ENCODE results near the gene UGGT2.
"Not testable (repeated sequence)": the region's sequence is repeated elsewhere in the genome, so short reads cannot be mapped to it uniquely, and the experiment has no call there.

The UGGT2 gene

DNA sequence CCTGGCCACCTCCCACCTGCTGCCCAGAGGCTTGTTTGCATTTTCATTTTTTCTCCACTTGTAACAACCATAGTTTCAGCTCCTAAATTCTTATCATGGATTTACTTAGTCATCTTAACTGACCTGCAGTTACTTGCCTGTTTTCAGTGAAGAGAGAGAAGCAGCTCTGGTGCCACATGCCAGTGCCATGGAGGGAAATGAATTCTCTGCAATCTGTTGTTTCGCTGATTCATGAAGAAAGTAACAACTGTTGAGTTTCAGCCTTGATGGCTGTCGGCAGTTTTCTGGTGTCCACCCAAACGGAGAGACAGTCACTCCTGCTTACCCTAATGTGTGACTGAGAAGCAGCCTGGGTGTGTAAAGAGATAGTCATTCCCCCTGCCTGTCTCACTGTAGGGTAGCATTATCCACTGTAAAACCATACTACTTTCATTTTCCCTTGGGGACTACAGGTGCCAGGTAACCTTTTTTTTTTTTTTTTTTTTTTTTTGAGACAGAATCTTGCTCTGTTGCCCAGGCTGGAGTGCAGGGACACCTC is 260.1 kb downstream of the UGGT2 start:
- DNase-seq (ENCODE audit: low spot score) = no peak

DNA sequence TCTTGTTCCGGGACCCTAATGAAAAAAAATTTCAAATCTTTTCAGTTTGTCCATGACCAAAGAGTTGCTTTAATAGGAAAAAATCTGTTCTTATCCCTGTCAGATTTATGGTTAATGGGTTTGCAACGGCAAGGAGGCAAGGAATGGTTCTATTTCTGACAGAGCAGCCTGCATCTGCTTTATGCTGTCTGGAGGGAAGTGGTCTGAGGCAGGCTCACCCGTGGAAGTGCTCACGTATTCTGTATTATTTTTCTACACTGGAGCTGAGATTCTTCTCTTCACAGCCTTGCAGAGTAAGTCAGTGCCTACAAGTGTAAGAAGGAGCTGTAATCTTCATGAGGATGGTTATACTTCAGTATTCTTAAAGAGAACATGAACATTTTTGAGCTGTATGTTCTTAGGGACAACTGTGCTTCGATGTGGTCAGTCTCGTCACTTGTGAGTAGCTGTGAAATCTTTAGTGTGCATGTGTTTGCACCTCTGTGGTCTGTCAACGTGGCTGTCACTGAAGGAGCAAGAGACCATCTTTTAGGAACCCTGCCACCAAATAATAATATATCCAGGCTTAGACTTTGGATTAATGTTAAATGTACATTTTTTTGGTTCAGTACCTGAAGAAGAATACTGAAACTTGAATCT is 262.0 kb downstream of the UGGT2 start:
- no peak for DNase-seq (ENCODE audit: low spot score)

DNA sequence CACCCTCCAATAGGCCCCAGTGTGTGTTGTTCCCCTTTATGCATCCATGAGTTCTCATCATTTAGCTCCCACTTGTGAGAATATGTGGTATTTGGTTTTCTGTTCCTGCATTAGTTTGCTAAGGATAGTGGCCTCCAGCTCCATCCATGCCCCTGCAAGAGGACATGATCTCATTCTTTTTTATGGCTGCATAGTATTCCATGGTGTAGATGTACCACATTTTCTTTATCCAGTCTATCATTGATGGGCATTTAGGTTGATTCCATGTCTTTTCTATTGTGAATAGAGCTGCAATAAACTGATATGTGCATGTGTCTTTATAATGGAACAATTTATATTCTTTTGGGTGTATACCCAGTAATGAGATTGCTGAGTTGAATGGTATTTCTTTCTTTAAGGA is 263.9 kb downstream of the UGGT2 start:
- DNase-seq (ENCODE audit: low spot score) = not testable (repeated sequence)

DNA sequence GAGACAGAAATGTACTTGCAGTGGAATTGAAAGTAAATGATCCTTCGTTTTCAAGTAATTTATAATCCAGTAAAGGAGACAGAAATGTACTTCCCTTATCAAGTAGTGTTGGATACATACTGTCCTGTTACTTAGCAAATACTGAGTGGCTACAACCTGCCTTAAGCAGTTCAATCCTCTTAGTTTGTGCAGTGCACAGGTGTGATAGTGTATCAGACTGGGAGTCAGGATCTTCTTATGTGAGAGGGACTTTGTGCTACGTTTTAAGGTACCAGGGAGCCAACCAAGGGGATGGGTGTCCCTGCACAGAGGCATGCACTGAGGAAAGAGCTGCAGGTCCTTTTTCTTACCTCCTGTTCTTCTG is 265.1 kb downstream of the UGGT2 start:
- DNase-seq (ENCODE audit: low spot score) = no peak

DNA sequence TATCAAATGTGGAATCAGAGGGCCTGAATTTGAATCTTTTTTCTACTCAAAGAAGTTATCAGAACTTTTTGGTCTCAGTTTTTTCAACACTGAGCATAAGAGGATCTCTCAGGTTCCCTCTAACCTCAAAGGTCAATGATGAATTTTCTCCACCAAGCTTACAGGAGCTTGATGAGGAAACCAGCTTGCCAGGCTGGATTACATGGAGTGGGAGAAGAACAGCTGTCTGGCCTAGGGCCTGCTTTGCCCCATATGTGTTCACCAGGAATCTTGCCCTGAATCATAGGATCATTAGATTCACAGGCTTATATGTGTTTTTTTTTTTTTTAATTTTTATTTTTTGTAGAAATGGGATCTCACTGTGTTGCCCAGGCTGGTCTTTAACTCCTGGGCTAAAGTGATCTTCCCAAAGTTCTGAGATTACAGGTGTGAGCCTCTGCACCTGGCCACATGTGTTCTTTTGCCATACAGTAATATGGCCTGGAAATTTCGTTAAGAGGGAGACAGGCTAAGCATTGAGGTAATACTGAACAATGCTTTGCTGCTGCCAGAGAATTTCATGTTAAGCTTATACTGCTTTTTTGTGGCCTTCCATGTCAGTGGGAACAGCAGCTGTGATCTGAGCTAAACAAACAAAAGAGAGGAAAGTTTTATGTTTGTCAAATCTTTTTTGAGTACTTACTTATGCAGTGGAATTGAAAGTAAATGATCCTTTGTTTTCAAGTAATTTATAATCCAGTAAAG is 265.7 kb downstream of the UGGT2 start:
- no peak for DNase-seq (ENCODE audit: low spot score)

DNA sequence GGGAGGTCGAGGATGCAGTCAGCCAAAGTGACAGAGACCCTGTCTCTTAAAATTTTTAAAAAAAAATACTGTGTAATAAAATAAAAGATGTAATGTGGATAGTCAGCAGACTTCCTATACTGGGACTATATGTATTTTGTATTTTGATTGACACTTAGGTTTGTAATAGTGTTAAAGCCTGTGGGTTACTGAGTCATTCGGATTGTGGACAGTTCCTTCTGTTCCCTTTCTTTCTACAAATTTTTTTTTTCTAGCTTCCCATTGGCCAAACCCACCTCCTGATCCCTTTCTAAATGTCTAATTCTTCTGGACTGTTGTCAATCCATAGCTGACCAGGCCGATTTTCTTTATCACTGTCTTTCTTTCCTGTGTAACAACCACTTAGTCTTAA is 268.3 kb downstream of the UGGT2 start:
- DNase-seq (ENCODE audit: low spot score) = peak; percentile 26

DNA sequence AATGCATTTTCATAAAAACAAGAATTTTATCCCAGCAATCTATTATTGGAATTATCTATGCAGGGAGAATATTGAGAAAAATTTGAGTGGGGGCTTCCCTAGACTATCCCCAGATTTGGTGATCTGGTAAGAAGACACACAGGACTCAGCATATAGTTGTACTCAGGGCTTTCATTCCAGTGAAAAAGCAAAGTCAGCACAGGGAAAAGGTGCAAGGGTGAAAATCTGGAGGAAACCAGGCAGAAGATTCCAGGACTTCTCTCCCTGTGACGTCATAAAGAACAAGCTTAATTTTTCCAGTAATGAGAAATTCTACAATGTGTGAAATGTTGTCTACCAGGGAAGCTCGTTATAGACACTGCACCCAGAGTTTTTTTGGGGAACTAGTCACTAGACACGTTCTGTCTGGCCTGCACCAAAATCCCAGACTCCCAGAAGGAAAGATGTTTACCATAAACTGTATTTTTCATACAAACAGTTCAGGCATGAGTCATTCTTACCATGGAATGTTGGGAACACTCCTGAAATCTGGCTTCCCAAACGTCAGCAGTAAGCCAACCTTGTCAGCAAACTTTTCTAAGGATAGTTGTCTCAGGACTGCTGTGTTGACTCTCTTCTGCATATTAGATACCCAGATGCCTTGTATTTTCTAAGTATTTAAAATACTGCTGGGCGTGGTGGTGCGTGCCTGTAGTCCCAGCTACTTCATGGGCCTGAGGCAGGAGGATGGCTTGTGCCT is 268.9 kb downstream of the UGGT2 start:
- peak; percentile 72 for DNase-seq (ENCODE audit: low spot score)

DNA sequence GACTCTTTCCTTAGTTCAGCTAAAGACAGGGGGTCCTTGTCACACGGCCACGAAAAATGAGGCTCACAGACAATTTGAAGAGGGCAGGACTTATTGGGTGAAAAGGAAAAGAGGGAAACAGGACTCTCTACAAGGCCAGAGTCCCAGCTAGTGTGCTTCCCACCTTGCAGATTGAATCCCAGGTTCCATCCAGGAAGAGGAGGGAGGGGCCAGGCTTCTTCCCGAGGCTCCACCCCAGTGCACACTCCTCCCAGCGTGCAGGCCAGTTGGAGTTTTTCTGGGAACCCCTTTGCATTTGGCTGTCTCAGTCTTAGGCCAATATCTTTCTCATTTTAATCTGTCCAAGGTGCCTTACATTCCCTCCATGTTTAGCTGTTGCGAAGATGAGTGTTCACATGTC is 269.5 kb downstream of the UGGT2 start:
- no peak for DNase-seq (ENCODE audit: low spot score)

DNA sequence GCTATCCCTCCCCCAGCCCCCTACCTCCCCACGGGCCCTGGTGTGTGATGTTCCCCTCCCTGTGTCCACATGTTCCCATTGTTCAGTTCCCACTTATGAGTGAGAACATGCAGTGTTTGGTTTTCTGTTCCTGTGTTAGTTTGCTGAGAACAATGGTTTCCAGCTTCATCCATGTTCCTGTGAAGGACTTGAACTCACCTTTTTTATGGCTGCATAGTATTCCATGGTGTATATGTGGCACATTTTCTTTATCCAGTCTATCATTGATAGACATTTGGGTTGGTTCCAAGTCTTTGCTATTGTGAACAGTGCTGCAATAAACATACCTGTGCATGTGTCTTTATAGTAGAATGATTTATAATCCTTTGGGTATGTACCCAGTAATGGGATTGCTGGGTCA is 271.3 kb downstream of the UGGT2 start:
- DNase-seq (ENCODE audit: low spot score) = not testable (repeated sequence)

DNA sequence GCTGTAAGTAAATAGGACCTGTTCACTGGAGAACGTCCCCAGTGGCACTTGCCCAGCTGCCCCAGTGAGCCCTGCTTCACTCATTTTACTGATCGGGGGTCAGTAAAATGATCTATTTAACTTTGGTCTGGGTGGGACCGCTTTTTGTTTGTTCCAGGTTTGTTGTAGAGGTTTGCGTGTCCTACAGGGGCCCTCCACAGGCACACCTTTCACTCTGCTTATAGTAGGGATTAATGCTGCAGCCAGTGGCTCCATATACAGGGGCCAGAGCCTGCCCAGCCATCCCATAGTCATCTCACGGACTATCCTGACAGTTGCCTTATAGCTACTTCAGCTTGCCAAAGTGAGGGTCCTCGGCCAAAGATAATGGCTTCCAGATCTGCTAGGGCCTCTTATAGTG is 272.2 kb downstream of the UGGT2 start:
- DNase-seq (ENCODE audit: low spot score) = no peak

DNA sequence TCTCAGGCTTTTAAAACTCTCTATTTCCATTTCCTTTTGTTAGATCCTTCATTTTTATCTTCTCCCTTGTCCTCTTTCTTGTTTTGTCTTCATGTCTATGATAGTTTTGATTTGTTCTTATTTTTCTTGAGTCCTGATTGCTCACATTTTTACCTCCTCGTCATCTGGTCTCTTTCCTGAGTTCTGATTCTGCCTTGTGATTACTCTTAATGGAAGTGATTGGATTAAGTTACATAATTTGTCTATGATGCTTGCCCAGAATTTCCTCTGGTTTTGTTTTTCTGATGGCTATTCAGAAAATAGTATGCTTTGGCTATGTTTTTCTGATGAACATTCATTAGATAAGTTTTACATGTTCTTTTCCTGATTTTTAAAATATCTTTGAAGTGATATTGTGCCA is 273.7 kb downstream of the UGGT2 start:
- no peak for DNase-seq (ENCODE audit: low spot score)

DNA sequence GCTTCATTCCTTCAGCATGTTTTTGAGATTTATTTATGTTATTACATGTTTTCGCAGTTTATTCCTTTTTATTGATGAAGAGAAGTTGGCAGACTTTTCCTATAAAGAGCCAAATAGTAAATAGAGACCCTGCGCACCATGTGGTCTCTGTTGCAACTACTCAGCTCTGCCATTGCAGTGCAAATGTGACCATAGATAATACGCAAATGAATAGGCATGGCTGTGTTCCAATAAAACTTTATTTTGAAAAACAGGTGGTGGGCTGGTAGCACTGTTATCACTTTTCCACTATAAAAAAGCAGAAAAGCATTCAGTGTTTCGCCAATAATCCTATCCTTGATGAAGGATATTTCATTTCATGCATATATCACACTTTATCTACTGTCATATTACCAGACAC is 281.3 kb downstream of the UGGT2 start:
- no peak for DNase-seq (ENCODE audit: low spot score)

DNA sequence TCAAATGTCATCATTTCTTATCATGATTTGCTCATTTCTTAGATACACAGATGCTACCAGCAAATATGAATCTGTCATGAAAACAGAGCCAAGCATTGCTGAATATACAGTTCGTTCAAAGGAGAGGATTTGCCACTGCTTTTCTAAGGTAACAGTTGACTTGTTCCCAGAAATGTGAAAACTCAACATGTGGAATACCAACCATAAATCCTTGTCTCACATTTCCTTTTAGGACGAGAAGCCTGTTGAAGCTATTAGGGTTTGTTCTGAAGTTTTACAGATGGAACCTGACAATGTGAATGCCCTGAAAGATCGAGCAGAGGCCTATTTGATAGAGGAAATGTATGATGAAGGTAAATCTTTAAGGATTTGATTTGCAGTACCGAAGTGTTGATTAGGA is 289.6 kb downstream of the UGGT2 start:
- DNase-seq (ENCODE audit: low spot score) = no peak

DNA sequence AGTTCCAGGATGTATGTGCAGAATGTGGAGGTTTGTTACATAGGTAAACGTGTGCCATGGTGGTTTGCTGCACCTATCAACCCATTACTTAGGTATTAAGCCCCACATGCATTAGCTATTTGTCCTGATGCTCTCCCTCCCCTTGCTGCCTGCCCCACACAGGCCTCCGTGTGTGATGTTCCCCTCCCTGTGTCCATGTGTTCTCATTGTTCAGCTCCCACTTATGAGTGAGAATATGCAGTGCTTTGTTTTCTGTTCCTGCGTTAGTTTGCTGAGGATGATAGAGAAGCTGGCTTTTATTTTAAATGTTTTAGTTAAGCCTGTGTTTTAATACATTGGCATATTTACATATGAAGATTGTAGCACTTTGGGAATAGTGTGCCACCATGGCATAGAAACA is 290.6 kb downstream of the UGGT2 start:
- not testable (repeated sequence) for DNase-seq (ENCODE audit: low spot score)

DNA sequence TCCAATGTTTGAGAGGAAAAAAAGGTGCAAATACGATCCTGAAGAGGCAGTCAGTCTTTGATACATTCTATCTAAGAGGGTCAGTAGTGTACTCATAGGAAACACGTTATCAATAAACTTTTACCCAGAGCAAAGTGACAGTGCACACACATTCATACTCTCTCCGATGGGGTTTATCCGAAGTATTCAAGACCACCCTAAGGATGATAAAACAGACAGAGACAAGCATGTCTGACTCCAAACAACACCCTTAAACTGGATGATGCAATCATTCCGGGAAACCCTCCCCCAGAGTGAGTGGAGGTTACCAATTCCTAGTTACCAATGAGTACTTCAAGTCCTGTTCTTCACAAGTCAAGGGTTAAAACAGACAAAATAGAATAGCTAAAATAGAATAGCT is 297.1 kb downstream of the UGGT2 start:
- no peak for DNase-seq (ENCODE audit: low spot score)

DNA sequence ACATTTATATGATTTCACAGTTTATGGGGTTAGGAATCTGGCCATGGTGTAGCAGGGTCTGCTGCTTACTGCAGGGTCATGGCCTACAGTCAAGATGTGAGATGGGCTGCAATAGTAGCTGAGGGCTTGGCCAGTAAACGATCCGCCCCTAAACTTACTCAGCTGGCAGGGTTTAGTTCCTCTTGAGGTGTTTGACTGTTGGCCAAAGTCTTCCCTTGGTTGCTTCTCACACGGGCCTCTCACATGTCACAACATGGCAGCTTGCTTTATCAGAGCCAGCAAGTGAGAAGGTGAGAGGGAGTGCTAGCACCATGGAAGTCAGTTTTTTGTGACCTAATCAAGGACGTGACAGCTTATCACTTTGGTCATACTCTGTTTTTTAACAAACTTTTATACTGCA is 299.1 kb downstream of the UGGT2 start:
- DNase-seq (ENCODE audit: low spot score) = no peak

DNA sequence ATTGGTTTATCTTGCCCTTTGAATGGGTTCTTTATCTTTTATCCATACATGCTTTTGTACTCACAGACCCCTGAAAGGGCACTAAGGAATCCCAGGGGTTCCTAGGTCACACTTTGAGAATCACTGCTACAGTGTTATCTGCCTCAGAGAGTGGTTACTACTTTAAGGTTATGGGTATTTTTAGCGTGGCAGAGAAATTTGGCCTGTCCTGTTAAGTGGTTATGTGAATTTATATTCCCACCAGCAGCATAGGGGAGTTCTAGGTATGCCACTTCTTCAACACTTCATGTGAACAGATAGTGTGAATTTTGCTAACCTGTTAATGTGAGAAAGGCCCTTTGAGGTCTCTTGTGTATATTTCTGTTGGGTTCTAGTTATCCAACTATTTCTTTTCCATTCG is 300.5 kb downstream of the UGGT2 start:
- no peak for DNase-seq (ENCODE audit: low spot score)
